EH (cell line): ENCODE measurements around the gene JPH4.
A peak's percentile ranks its signal among the peaks of the same experiment; 100 is the strongest.

Experiments
- DNase-seq: peaks from one replicate; pipeline ENCODE4 v3.0.0-alpha.2; 2015; ENCODE audit warnings: low read depth

The JPH4 gene

GRCh38 chr14:23562822-23563472 lies 15.6 kb downstream of the JPH4 start:
- DNase-seq, result peak; percentile 53

- no peak for DNase-seq
Observed at GRCh38 chr14:23561873-23562821, 16.4 kb downstream of the JPH4 start.

- no peak for DNase-seq
Observed at GRCh38 chr14:23561259-23561658, 17.3 kb downstream of the JPH4 start.

GRCh38 chr14:23559926-23560520 lies 18.6 kb downstream of the JPH4 start:
- DNase-seq, result no peak

- DNase-seq, result peak; percentile 63
Observed at GRCh38 chr14:23559010-23559925, 19.3 kb downstream of the JPH4 start.

GRCh38 chr14:23558346-23559009 lies 20.1 kb downstream of the JPH4 start:
- no peak for DNase-seq

GRCh38 chr14:23557946-23558345 lies 20.6 kb downstream of the JPH4 start:
- no peak for DNase-seq

- DNase-seq, result no peak
Observed at GRCh38 chr14:23557521-23557920, 21.1 kb downstream of the JPH4 start.

- DNase-seq, result no peak
Observed at GRCh38 chr14:23556700-23557440, 21.7 kb downstream of the JPH4 start.

GRCh38 chr14:23555882-23556699 lies 22.5 kb downstream of the JPH4 start, which contains the start of gene THTPA:
TSS of gene THTPA (plus strand) at chr14:23556271. CDS start at chr14:23556758, 487 bp downstream.
- DNase-seq, result peak; percentile 91

- no peak for DNase-seq
Observed at GRCh38 chr14:23555533-23555881, 23.1 kb downstream of the JPH4 start.

GRCh38 chr14:23551266-23552028 lies 27.1 kb downstream of the JPH4 start, which contains the start of gene ZFHX2:
TSS of gene ZFHX2 (minus strand) at chr14:23551765. CDS start at chr14:23535325, 16,440 bp downstream.
- DNase-seq, result peak; percentile 62

- peak; percentile 51 for DNase-seq
Observed at GRCh38 chr14:23550812-23551265, 27.8 kb downstream of the JPH4 start.

GRCh38 chr14:23550131-23550811 lies 28.3 kb downstream of the JPH4 start:
- no peak for DNase-seq

GRCh38 chr14:23548351-23549318 lies 30.0 kb downstream of the JPH4 start:
- peak; percentile 87 for DNase-seq

- DNase-seq, result no peak
Observed at GRCh38 chr14:23547924-23548323, 30.7 kb downstream of the JPH4 start.
